Mucosa of descending colon (tissue), 3 donors: Measurements from ENCODE around the gene SSX2IP. TPM values are rescaled to one million over a fixed set of nuclear protein-coding genes. Genes with fewer than 3 reads are reported as not detected.

Source experiments
- ATAC-seq: fragments of 200-7000 bp; cut with Tn5 transposase; one replicate; pipeline ENCODE4 v1.9.1; 2020; ENCODE audit warnings: mild to moderate bottlenecking, moderate library complexity
- DNase-seq, 3 donors: peaks; one replicate each; pipeline ENCODE4 v3.0.0-alpha.2; 2020
- H3K36me3 ChIP-seq: fragments of 200-600 bp; one replicate; pipeline ENCODE4 v1.8.0; 2021; ENCODE audit warnings: low read depth, mild to moderate bottlenecking
- H3K4me1 ChIP-seq: fragments of 200-600 bp; one replicate; pipeline ENCODE4 v1.8.0; 2021; ENCODE audit warnings: low read depth, mild to moderate bottlenecking
- H3K4me3 ChIP-seq: fragments of 200-600 bp; one replicate; pipeline ENCODE4 v1.8.0; 2021; ENCODE audit warnings: mild to moderate bottlenecking
- H3K9me3 ChIP-seq: fragments of 200-600 bp; one replicate; pipeline ENCODE4 v1.8.0; 2021; ENCODE audit warnings: mild to moderate bottlenecking
- CTCF ChIP-seq: fragments of 200-600 bp; IDR thresholded peaks from one replicate; pipeline ENCODE4 v1.8.0; 2022; ENCODE audit warnings: antibody characterized with exemption, mild to moderate bottlenecking
- intact Hi-C, 2 donors: fragments of 100-400 bp; cut with DNase I in 1 of 2; cut with micrococcal nuclease in 1 of 2; formaldehyde crosslinking; loops; one replicate each; pipeline versions ENCODE4 v1.11.0 to v1.11.1; 2022; cut with DNase I, micrococcal nuclease
- total RNA-seq, 3 donors: library from RNA; stranded (reverse); fragmentation: NEBNext Ultra II Directional in 2 of 3; extraction: Animal tissue kit (Norgen Biotek cat#: 25700) in 2 of 3; gene quantifications; one replicate each; pipeline versions ENCODE4 v1.2.1 to v1.2.4, GENCODE V29; 2021 to 2023
- donor health status: DM: no; HTN: no; CAD: no; lungs with moderate emphysema.
- donor health status: DM: no; HTN: no; CAD: no.
- donor health status: DM: no; HTN: yes; CAD: no.

Gene SSX2IP
- total RNA-seq, 3 donors from 2014 or later: 6.2 to 36.7 (median 14.4) TPM

- Histone ChIP-seq H3K36me3 (no peaks in the 10 kb centered on the region), H3K9me3 (peaks cover 31% of the 10 kb centered on the region), H3K4me3 (no peak overlapping the region), H3K4me1 (no peaks in the 10 kb centered on the region)
- no peak for TF ChIP-seq CTCF
- intact Hi-C loops: loop anchor here in 1 of 2 donors (10.0 kb wide), 1 partner anchor 159 kb away; no protein-coding TSS in a partner anchor
- ATAC-seq (peak; percentile 24), DNase-seq (no peak)
These were observed 86.1 kb downstream of the SSX2IP start for GRCh38 chr1:84603941-84604830.

DNA sequence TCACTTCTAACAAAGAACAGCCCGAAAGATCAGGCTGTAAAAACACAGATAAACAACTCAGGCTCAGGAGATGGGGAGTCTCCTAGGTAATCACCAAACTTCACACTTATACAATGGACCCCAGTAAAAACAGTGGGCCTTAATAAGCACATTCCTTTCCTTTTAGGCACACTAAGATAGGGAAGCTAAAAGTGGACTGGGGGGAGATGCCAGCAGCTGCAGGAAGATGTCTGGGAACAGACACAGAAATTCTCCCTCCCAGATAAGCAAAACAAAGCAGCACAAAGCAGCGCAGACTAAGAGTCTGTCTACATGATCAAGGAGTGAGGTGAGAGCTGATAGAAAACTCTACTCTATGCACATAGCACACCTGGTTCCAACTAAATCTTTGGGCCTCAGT, 87.0 kb downstream of the SSX2IP start:
- Histone ChIP-seq H3K4me3 (no peak overlapping the region), H3K9me3 (peaks cover 31% of the 10 kb centered on the region), H3K4me1 (no peaks in the 10 kb centered on the region), H3K36me3 (no peaks in the 10 kb centered on the region)
- intact Hi-C loops: loop anchor here in 1 of 2 donors (10.0 kb wide), 1 partner anchor 158 kb away; no protein-coding TSS in a partner anchor
- no peak for DNase-seq
- no peak for TF ChIP-seq CTCF
- ATAC-seq: no peak

- ATAC-seq (no peak), DNase-seq (no peak)
- H3K36me3 ChIP-seq: no peaks in the 10 kb centered on the region
- H3K9me3 ChIP-seq: peaks cover 19% of the 10 kb centered on the region
- intact Hi-C loops: loop anchor here in 1 of 2 donors (10.0 kb wide), 1 partner anchor 156 kb away; no protein-coding TSS in a partner anchor
- no peak overlapping the region for H3K4me3 ChIP-seq
- TF ChIP-seq CTCF: no peak
- H3K4me1 ChIP-seq: no peaks in the 10 kb centered on the region
These were observed 89.5 kb downstream of the SSX2IP start for GRCh38 chr1:84600796-84601195.

- Histone ChIP-seq H3K9me3 (peaks cover 2% of the 10 kb centered on the region), H3K4me3 (no peak overlapping the region), H3K36me3 (no peaks in the 10 kb centered on the region), H3K4me1 (no peaks in the 10 kb centered on the region)
- intact Hi-C loops: no loop called here
- no peak for TF ChIP-seq CTCF
- ATAC-seq (no peak), DNase-seq (no peak)
These were observed 91.2 kb downstream of the SSX2IP start for GRCh38 chr1:84598846-84599741.

GRCh38 chr1:84598418-84598817, 91.8 kb downstream of the SSX2IP start:
- no peak for TF ChIP-seq CTCF
- DNase-seq (no peak), ATAC-seq (no peak)
- intact Hi-C loops: no loop called here
- Histone ChIP-seq H3K36me3 (no peaks in the 10 kb centered on the region), H3K9me3 (no peaks in the 10 kb centered on the region), H3K4me3 (no peak overlapping the region), H3K4me1 (no peaks in the 10 kb centered on the region)
